Transverse colon (tissue), 4 donors: ENCODE results near the gene IER5L. TPM values are rescaled to one million over a fixed set of nuclear protein-coding genes. Genes with fewer than 3 reads are reported as not detected.
"Not testable (repeated sequence)": the region's sequence is repeated elsewhere in the genome, so short reads cannot be mapped to it uniquely, and the experiment has no call there.

ENCODE experiments used
- DNase-seq: peaks from one replicate; pipeline ENCODE4 v3.0.0-alpha.2; 2019
- H3K27ac ChIP-seq, 4 donors: fragments of 200-600 bp; sonication (generic); 2 replicates each; pipeline ENCODE4 v1.5.1; 2016 to 2018; ENCODE audit warnings: inconsistent platforms in 4 of 4
- H3K27me3 ChIP-seq: fragments of 200-600 bp; sonication (generic); 2 replicates; pipeline ENCODE4 v1.5.1; 2017; ENCODE audit warnings: inconsistent platforms
- H3K36me3 ChIP-seq, 4 donors: fragments of 200-600 bp; sonication (generic); 2 replicates each; pipeline ENCODE4 v1.5.1; 2017 to 2019; ENCODE audit warnings: inconsistent platforms in 4 of 4
- H3K4me1 ChIP-seq, 4 donors: fragments of 200-600 bp; sonication (generic); 2 replicates each; pipeline ENCODE4 v1.5.1; 2017 to 2020; ENCODE audit warnings: inconsistent platforms in 4 of 4
- H3K4me3 ChIP-seq, 4 donors: fragments of 200-600 bp; sonication (generic); 1 replicate in 1 of 4; 2 replicates in 3 of 4; pipeline versions ENCODE4 v1.5.1 to v1.6.1; 2017 to 2019; ENCODE audit warnings: inconsistent platforms in 4 of 4
- H3K9me3 ChIP-seq, 2 donors: fragments of 200-600 bp; sonication (generic); 2 replicates each; pipeline ENCODE4 v1.5.1; 2017 to 2019; ENCODE audit warnings: inconsistent platforms in 2 of 2
- EP300 ChIP-seq: sonication (generic); formaldehyde crosslinking; IDR thresholded peaks from one replicate; pipeline ENCODE4 v1.6.1; 2017; ENCODE audit warnings: antibody characterized with exemption, low read depth
- POLR2A ChIP-seq: fragments of 450-650 bp; IDR thresholded peaks from one replicate; pipeline ENCODE4 v1.6.1; 2016; ENCODE audit warnings: antibody characterized with exemption, mild to moderate bottlenecking, moderate library complexity
- POLR2AphosphoS5 ChIP-seq, 3 donors: sonication (generic); formaldehyde crosslinking; IDR thresholded peaks; one replicate each; pipeline ENCODE4 v1.6.1; 2016; ENCODE audit warnings: antibody characterized with exemption in 3 of 3
- WGBS, 2 donors: methylation state at CpG; one replicate each; pipeline ENCODE4 v1.1.5; 2018; ENCODE audit warnings: low coverage in 1 of 2; 5-methylcytosine and 5-hydroxymethylcytosine counted together
- in situ Hi-C, 4 donors: fragments of 200-750 bp; cut with MboI; loops; one replicate each; pipeline versions ENCODE4 v1.15.0 to v1.15.1; 2017; ENCODE audit warnings: low sequenced_read_pairs in 3 of 4, low pct_ligation_motif_present in 1 of 4, low pct_unique_long_range_greater_than_20kb in 1 of 4
- intact Hi-C: fragments of 100-400 bp; cut with DNase I; formaldehyde crosslinking; loops from one replicate; pipeline ENCODE4 v1.15.1; 2023; ENCODE audit warnings: low total_unique reads
- total RNA-seq, 4 donors: library from RNA; depleted of rRNA; stranded (reverse); fragments of >200 nt; gene quantifications; one replicate each; pipeline ENCODE4 v1.1.0, GENCODE V29; 2016
- TF ChIP-seq, protein P1 (sequence below), 5 experiments: fragments of 200-600 bp in 3 of 5; fragments of 450-650 bp in 2 of 5; sonication (generic) in 3 of 5; IDR thresholded peaks; 1 replicate in 2 of 5; 2 replicates in 3 of 5; pipeline ENCODE4 v1.5.1; 2016 to 2017; ENCODE audit warnings: antibody characterized with exemption in 5 of 5, inconsistent platforms in 3 of 5, mild to moderate bottlenecking in 2 of 5, moderate library complexity in 1 of 5

IER5L gene
- total RNA-seq, 4 donors from 2014 or later: 1.8 to 6.5 (median 5.2) TPM

DNA sequence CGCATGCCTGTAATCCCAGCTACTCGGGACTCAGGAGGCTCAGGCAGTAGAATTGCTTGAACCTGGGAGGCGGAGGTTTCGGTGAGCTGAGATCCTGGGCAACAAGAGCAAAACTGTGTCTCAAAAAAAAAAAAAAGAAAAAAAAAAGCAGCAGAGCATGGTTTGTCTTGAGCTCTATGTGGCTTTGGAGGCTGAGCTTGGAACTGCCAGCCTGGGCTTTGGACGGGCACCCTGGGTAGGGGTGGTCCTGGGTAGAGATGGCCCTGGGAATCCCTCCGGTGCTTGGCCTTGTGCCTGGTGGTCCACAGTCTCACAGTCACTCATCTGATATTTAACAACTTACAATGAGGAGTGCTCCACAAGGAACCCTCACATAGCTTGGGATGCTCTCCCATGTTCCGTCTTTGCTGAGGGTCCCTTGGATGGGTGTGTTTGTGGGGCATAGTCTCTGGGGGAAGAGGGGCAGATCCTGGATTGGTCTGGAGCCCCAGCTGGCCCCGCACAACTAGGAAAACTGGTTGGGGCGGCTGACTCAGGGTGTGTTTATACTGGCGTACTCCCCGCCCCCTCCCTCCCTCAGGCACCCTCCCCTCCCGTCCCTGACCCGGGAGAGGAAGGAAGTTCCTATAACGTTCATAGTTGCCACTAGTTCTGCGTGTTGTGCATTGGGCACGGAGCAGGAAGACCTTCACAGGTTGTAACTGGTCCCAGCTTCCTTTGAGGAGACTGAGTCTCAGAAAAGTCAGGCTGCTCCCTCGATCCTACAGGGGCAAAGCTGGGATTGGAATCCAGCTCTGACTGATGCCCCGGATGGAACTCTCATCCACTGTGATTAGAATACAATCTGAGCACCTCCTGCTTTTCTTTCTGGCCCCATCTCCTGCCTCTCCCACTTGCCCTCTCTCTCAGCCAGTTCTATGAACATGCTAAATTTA lies 11.2 kb downstream of the IER5L start:
- H3K4me3 ChIP-seq: peak overlapping the region in 1 of 4 donors; percentile 37
- H3K4me1 ChIP-seq: peaks cover 25 to 45% (median 35%) of the 10 kb centered on the region in 4 donors
- in situ Hi-C loops: loop anchor here in 1 of 4 donors (10.0 kb wide), 1 partner anchor 448 kb away; no protein-coding TSS in a partner anchor
- TF ChIP-seq POLR2A (peak; percentile 61), EP300 (no peak), POLR2AphosphoS5 (IDR thresholded peaks at IDR 0.05) (peak; percentile 68 to 84 (median 83))
- H3K27ac ChIP-seq: peak overlapping the region; percentile 80 to 90 (median 86)
- peak; percentile 92 for DNase-seq
- H3K36me3 ChIP-seq: no peaks in the 10 kb centered on the region
- 9 to 16% methylated on average over 4 to 17 of the region's 18 CpGs for WGBS, 2 donors
- intact Hi-C loops: no loop called here
- no peaks in the 10 kb centered on the region for H3K9me3 ChIP-seq
- no peaks in the 10 kb centered on the region for H3K27me3 ChIP-seq

DNA sequence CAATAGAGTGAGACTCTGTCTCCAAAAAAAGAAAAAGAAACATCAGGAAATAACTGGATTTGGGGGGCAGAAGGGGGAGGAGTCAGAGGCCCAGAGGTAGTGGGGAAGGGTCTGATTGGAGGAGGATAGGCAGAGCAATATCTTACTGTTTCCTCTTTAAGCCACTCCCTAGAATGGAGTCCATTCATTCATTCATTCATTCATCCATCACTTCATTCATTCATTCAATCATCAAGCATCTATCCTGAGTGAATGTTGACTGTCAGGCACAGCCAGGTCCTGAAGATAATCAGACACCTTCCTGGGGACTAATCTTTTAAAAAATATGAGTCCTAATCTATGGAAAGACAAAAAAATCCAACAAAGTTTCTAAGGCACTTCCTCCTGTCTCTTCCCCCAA lies 12.9 kb downstream of the IER5L start:
- Histone ChIP-seq H3K36me3 (no peaks in the 10 kb centered on the region), H3K4me1 (peaks cover 25 to 45% (median 35%) of the 10 kb centered on the region in 4 donors), H3K4me3 (no peak overlapping the region), H3K27ac (peak overlapping the region; percentile 73 to 78 (median 75)), H3K9me3 (no peaks in the 10 kb centered on the region), H3K27me3 (no peaks in the 10 kb centered on the region)
- in situ Hi-C loops (loop anchor here in 1 of 4 donors (10.0 kb wide), 1 partner anchor 450 kb away; no protein-coding TSS in a partner anchor), intact Hi-C loops (no loop called here)
- DNase-seq: no peak
- TF ChIP-seq, protein P1, sequence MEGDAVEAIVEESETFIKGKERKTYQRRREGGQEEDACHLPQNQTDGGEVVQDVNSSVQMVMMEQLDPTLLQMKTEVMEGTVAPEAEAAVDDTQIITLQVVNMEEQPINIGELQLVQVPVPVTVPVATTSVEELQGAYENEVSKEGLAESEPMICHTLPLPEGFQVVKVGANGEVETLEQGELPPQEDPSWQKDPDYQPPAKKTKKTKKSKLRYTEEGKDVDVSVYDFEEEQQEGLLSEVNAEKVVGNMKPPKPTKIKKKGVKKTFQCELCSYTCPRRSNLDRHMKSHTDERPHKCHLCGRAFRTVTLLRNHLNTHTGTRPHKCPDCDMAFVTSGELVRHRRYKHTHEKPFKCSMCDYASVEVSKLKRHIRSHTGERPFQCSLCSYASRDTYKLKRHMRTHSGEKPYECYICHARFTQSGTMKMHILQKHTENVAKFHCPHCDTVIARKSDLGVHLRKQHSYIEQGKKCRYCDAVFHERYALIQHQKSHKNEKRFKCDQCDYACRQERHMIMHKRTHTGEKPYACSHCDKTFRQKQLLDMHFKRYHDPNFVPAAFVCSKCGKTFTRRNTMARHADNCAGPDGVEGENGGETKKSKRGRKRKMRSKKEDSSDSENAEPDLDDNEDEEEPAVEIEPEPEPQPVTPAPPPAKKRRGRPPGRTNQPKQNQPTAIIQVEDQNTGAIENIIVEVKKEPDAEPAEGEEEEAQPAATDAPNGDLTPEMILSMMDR (IDR thresholded peaks at IDR 0.05): no peak
- TF ChIP-seq EP300: no peak
- TF ChIP-seq POLR2AphosphoS5 (IDR thresholded peaks at IDR 0.05): no peak
- no peak for TF ChIP-seq POLR2A

DNA sequence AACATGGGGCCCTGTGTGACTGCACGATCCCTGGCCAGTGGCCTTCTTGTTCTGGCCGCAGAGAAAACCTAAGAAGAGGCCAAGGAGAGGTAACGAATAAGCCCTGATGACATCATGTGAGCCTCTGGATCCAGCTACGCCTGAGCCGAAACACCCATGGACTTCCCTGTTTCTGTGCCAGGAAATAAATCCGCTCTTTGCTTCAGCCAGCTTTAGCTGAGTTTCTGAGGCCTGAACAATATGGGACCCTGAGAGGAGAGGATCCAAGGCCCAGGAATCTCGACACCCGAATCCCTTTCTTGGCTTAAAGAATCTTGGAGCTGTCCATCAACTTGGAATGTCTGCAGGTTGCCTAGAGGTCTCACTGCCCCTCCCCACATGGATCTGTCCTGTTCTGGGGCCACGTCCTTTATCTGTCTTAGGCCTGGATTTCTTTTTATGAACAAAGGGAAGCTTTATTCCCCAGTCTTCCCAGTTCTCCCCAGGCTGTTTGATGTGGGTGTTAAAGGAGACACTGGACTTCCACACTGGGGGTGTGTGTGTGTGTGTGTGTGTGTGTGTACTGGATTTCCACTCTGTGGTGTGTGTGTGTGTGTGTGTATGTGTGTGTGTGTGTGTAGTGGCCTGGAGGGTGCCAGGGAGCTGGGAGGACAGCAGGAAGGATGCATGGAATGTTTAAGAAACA lies 13.7 kb downstream of the IER5L start:
- in situ Hi-C loops (loop anchor here in 1 of 4 donors (10.0 kb wide), 1 partner anchor 450 kb away; no protein-coding TSS in a partner anchor), intact Hi-C loops (no loop called here)
- H3K9me3 ChIP-seq: no peaks in the 10 kb centered on the region
- 49% methylated on average over 9 of the region's 9 CpGs; no CpG with 5 or more reads in 1 of the 2 donors for WGBS, 2 donors
- H3K4me3 ChIP-seq: no peak overlapping the region
- peak; percentile 62 for DNase-seq
- H3K27ac ChIP-seq: peak overlapping the region; percentile 73 to 78 (median 75)
- no peaks in the 10 kb centered on the region for H3K36me3 ChIP-seq
- TF ChIP-seq, protein P1 (IDR thresholded peaks at IDR 0.05): no peak
- TF ChIP-seq POLR2AphosphoS5 (IDR thresholded peaks at IDR 0.05): peak in 1 of 3 donors; percentile 13
- TF ChIP-seq EP300: no peak
- TF ChIP-seq POLR2A: no peak
- H3K4me1 ChIP-seq: peaks cover 25 to 45% (median 35%) of the 10 kb centered on the region in 4 donors
- H3K27me3 ChIP-seq: no peaks in the 10 kb centered on the region

DNA sequence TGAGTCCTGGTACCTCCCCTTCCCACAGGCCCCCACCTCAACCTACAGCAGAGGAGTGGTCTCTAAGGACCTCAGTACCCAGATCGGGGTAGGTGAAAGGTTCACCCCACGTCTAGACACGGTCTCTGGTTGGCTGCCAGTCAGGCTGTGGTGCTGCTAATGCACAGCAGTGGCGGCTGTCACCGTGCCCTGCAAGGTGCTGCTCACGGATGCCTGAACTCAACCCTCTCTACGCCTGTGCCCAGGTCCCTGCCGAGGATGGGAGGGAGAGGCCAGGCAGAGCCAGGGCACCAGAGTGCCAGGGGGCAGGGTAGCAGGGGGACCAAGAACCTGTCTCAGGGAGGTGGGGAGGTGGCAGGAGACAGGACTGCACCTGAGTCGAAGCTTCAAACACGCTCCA lies 14.3 kb downstream of the IER5L start:
- WGBS, 2 donors: 91% methylated on average over 10 of the region's 10 CpGs; no CpG with 5 or more reads in 1 of the 2 donors

DNA sequence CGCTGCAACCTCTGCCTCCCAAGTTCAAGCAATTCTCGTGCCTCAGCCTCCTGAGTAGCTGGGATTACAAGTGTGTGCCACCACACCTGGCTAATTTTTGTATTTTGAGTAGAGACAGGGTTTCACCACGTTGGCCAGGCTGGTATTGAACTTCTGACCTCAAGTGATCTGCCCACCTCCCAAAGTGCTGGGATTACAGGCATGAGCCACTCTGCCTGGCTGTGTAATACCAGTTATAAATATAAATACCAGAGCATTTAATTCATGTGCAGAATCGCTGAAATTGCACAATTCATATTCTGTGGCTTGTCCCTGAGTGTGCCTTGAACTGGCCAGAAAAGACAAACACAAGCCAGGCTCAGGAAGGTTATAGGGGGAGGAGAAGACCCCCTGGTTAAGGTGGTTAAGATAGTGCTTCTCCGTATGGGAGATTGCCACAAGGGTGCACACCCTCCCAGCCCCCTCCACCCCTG lies 14.8 kb downstream of the IER5L start:
- H3K9me3 ChIP-seq, H3K27me3 ChIP-seq, DNase-seq, H3K4me3 ChIP-seq, intact Hi-C loops, H3K36me3 ChIP-seq: not testable (repeated sequence)
- Histone ChIP-seq H3K4me1 (peaks cover 24 to 37% (median 32%) of the 10 kb centered on the region in 4 donors), H3K27ac (peak overlapping the region; percentile 73 to 78 (median 75))
- WGBS, 2 donors: 69 to 72% methylated on average over 3 to 5 of the region's 5 CpGs
- in situ Hi-C loops: loop anchor here in 1 of 4 donors (10.0 kb wide), 1 partner anchor 452 kb away; no protein-coding TSS in a partner anchor

More for the DNA sequence above, 14.3 kb downstream of the IER5L start:
- TF ChIP-seq EP300 (no peak), POLR2A (no peak), POLR2AphosphoS5 (IDR thresholded peaks at IDR 0.05) (no peak)
- TF ChIP-seq, protein P1 (IDR thresholded peaks at IDR 0.05): no peak
- H3K4me3 ChIP-seq: no peak overlapping the region
- no peaks in the 10 kb centered on the region for H3K36me3 ChIP-seq
- H3K9me3 ChIP-seq: no peaks in the 10 kb centered on the region
- no peaks in the 10 kb centered on the region for H3K27me3 ChIP-seq
- in situ Hi-C loops (loop anchor here in 1 of 4 donors (10.0 kb wide), 1 partner anchor 451 kb away; no protein-coding TSS in a partner anchor), intact Hi-C loops (no loop called here)
- DNase-seq: no peak
- peaks cover 25 to 42% (median 35%) of the 10 kb centered on the region in 4 donors for H3K4me1 ChIP-seq
- H3K27ac ChIP-seq: peak overlapping the region; percentile 73 to 78 (median 75)
